Muscle of back (tissue), 10 donors: ENCODE results near the gene FYCO1. TPM values are rescaled to one million over a fixed set of nuclear protein-coding genes. Genes with fewer than 3 reads are reported as not detected.

ENCODE experiments used
- polyA plus RNA-seq, 10 donors: library from polyadenylated mRNA; unstranded; fragments of 120-200 nt; gene quantifications; one replicate each; pipeline ENCODE4 v1.2.1, GENCODE V29; 2013; ENCODE audit not compliant: insufficient read length in 10 of 10

FYCO1 gene
- polyA plus RNA-seq, 10 donors, result 23.2 to 39.4 (median 30.1) TPM

Other genes starting within 250 kb of the FYCO1 start
- under 1 TPM; 0.09 to 0.29 (median 0.16) TPM for gene SLC6A20, start 199.3 kb downstream of the FYCO1 start, polyA plus RNA-seq
- gene LZTFL1, start 153.7 kb downstream of the FYCO1 start, polyA plus RNA-seq, result 10 to 100 TPM; 13.1 to 21.7 (median 16.0) TPM
- under 1 TPM in 3 of 10 donors, not detected in 7; 0.11 to 0.31 (median 0.13) TPM for gene CCR9, start 109.3 kb downstream of the FYCO1 start, polyA plus RNA-seq
- gene CXCR6, start 52.4 kb downstream of the FYCO1 start, polyA plus RNA-seq, result under 1 TPM; 0.12 to 0.66 (median 0.34) TPM
- gene XCR1, start 31.7 kb upstream of the FYCO1 start, polyA plus RNA-seq, result under 1 TPM; 0.05 to 0.90 (median 0.19) TPM
- 1 to 10 TPM; 2.4 to 4.9 (median 3.6) TPM for gene CCR1, start 212.5 kb upstream of the FYCO1 start, polyA plus RNA-seq
- under 1 TPM in 3 of 10 donors, not detected in 7; 0.10 to 0.25 (median 0.20) TPM for gene CCR3, start 246.6 kb upstream of the FYCO1 start, polyA plus RNA-seq